HG02970 (cell line): Measurements from ENCODE around the gene DNTTIP2.
"Not testable (repeated sequence)": the region's sequence is repeated elsewhere in the genome, so short reads cannot be mapped to it uniquely, and the experiment has no call there.

Experiments used
- ATAC-seq: cut with Tn5 transposase; IDR thresholded peaks from one replicate; pipeline ENCODE4 v1.9.1; 2021; ENCODE audit warnings: mild to moderate bottlenecking, moderate library complexity, moderate number of reproducible peaks; ENCODE audit not compliant: unreplicated experiment, low FRiP score

DNTTIP2 gene

DNA sequence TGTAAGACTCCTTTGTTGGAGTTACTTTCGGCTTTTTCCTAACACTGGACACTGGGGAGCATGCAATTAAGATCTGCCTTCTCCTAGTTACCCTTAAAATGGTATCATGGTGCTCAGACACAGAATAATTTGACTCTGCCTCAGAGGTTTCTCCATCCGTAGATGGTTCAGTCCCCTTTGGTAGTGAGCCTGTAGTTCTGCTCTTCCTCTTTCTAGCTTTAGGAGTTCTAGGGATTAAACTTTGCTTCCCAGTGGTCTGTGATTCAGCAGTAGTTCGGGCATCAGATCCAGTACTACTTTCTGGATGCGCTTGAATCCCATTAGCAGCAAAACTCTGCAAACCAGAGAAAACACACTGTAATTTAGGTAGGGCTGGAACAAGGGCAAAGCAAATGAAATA lies 1.5 kb downstream of the DNTTIP2 start:
- no peak for ATAC-seq

GRCh38 chr1:93876244-93876643 lies 2.8 kb downstream of the DNTTIP2 start:
- no peak for ATAC-seq

DNA sequence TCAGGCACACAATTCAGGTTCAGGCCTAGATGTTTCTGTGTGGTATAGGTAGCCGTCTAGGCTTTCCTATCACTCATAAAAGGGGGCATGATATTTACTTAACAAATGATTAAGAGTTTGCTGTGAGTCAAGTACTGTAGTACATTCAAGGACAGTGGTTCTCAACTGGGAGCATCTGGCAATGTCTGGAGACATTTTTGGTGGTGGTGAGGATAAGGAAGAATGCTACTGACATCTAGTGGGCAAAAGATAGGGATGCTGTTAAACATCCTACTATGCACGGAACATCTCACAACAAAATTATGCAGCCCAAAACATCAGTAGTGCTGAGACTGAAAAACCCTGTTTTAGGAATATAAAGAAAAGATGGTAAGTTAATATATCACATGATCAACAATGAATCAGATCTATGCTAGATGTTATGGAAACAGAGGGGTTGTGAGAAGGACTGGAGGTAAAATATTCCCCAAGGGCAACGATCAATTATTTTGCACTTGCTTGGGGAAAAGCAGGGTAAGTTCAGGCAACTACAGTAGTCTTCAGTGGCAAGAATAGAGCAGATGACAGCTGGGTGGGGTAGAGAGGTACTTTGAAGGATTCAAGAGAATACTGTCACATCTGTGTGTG lies 4.9 kb downstream of the DNTTIP2 start:
- no peak for ATAC-seq

DNA sequence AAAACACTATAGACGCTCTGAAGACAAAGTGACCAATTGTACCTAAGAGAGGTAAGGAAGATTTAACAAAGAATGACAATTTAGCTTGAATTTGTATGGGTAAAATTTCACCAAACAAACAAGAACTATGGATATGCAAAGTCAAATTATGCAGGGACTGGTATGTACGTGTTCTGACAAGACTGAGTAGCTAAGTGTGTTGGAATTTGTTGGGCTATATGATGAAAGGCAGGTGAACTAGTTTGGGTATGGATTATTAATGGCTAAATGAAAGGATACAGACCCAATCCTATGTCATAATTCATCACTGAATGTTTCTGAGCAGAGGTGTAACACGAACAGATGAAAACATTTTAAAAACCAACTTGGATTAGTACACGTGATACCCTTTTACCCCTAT lies 7.6 kb downstream of the DNTTIP2 start:
- ATAC-seq: no peak

DNA sequence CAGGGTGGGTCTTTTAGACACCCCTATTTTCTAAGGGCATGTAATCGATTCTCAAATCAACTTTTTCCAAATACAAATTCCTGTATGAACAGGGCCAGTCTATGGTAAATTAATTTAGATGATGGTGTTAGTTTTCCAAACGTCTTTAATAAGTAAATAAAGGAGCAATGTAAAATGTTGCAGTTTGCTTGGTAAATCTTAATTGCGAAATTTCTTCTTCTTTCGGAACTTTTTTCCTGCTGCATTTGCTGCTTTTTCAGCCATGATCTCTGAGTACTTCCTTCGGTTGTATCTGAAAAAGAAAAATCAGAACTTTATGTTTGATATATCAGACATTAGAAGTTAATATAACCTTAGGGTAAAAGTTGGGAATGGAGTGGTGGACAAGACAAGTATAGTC lies 9.4 kb downstream of the DNTTIP2 start:
- no peak for ATAC-seq

DNA sequence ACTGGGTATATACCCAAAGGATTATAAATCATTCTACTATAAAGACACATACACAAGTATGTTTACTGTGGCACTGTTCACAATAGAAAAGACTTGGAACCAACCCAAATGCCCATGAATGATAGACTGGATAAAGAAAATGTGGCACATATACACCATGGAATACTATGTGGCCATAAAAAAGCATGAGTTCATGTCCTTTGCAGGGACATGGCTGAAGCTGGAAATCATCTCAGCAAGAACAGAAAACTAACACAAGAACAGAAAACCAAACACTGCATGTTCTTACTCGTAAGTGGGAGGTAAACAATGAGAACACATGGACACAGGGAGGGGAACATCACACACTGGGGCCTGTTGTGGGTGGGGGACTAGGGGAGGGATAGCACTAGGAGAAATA lies 10.5 kb downstream of the DNTTIP2 start:
- not testable (repeated sequence) for ATAC-seq

DNA sequence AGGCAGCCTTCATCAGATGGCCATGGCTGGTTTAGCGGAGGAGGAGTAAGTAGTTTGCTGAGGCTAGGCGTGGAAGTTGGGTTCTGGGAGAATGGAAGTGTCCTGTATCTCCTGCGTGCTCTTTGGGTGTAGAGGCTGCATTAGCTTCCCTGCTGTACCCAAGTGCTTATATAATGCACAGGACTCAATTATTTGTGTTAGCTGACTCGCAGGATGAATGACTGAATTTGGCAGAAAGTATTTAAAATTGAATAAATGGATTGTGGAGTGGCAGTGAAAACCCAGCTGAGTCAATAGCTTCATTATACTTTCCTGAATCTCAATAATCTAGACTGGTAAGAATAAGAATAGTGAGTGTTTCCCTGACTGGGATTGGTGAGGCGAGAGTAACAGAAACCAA lies 13.8 kb downstream of the DNTTIP2 start:
- no peak for ATAC-seq

GRCh38 chr1:93864175-93864574 lies 14.8 kb downstream of the DNTTIP2 start:
- ATAC-seq: no peak

- not testable (repeated sequence) for ATAC-seq
Observed at GRCh38 chr1:93857653-93858052, 21.4 kb downstream of the DNTTIP2 start.

- not testable (repeated sequence) for ATAC-seq
Observed at GRCh38 chr1:93855983-93856382, 23.0 kb downstream of the DNTTIP2 start.

DNA sequence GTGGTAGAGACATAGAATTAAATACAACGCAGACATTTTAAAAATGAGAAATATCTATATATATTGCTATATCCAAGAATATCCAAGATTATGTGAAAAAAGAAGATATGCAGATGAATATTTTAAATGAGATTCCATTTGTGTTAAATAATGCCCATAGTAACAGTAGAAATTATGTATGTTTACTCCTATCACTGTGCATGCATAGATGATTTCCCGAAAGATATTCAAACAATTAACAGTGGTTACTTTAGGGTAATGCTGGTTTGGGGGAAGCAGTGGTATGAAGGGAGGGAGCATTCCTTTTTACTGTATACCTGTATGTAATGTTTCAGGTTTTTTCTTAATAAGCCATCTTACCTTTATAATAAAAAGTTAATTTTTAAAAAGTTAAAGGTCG lies 25.1 kb downstream of the DNTTIP2 start:
- no peak for ATAC-seq

GRCh38 chr1:93851878-93852277 lies 27.1 kb downstream of the DNTTIP2 start:
- no peak for ATAC-seq

DNA sequence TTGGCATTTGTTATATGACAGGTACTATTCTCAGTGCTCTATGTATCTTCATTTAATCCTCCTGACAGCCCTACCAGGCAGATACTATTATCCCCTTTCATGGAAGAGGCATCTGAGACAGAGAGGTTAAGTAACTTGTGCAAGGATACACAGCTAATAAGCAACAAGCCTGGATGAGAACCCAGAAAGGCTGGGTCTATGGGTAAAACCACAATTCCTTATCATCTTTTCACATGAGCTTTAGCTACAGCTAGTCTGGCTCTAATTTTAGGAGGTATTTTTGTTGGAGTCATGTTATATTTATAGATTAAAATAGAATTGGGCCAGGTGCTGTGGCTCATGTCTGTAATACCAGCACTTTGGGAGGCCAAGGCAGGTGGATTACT lies 27.7 kb downstream of the DNTTIP2 start:
- no peak for ATAC-seq

DNA sequence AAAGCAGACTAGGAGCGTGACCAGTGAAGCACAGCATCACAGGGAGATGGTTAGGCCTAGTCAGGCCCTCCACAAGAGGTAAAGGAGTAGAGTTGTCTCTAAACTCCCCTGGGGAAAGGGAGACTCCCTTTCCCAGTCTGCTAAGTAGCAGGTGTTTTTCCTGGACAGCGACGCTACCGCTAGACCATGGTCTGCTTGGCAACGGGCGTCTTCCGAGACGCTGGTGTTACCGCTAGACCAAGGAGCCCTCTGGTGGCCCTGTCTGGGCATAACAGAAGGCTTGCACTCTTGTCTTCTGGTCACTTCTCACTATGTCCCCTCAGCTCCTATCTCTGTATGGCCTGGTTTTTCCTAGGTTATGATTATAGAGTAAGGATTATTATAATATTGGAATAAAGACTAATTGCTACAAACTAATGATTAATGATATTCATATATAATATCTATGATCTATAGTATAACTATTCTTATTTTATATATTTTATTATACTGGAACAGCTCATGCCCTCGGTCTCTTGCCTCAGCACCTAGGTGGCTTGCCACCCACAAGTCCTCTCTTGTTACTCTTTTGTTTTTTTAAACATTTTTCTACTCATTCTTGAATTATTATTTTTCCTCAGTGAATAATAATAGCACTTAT lies 28.2 kb downstream of the DNTTIP2 start:
- ATAC-seq: not testable (repeated sequence)

- ATAC-seq: no peak
Observed at GRCh38 chr1:93848350-93848883, 30.6 kb downstream of the DNTTIP2 start.

DNA sequence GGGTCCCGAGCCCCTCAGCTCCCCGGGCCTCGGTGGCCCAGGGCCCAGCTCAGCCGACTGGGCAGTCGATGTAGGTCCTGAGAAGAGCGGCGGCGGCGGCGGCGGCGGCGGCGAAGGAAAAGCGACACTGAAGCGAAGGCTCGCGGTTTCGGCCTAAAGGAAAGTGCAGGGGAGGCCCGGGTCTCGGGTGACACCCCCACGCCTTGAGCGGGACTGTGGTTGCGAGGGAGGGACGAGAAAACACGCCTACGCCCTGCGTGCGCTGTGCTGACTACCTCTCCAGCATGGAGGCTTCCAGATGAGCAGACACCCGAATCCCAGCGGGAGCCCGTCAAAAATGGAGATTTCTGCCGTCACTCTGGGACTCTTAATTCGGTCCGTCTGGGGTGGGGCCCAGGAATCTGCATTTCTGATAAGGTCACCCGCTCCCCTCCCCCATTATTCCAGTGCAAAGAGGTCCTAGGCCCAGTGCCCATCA lies 31.2 kb downstream of the DNTTIP2 start:
- ATAC-seq: peak; percentile 16

DNA sequence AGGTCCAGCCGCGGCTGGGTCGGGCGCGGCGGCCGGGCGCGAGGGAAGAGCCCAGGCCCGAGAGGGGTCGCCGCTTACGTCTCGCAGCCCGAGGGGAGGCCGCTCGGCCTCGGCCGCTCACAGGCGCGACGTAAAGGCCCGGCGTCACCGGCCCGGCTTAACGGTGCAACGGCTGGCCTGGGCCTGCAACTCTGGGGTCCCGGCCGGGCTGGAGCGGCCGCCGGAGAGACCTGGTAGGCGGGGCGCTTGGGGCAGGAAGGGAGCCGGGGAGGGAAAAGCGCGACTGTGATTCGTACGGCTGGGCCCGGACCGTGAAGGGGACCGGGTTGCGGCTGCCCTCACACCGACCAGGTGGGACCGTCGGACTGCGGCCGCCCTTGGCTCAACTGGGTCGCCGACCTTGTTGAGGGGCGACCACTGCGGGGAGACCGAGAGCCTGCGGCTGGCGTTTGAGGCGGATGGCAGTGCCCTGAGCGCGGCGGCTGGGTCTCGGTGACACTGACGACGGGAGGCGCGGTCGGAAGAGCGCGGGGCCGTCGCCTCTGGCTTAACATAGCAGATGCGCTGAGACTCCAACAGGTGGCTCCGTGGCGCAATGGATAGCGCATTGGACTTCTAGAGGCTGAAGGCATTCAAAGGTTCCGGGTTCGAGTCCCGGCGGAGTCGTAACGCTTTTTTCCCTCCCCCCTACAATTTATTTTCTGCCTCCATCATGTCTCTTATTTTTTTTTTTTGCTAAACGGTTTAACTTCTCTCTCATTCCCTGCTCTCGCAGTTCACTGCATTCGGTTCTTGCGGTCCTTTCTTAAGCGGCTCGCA lies 31.8 kb downstream of the DNTTIP2 start:
- ATAC-seq: peak; percentile 77

- ATAC-seq: peak; percentile 45
Observed at GRCh38 chr1:93846206-93846991, 32.6 kb downstream of the DNTTIP2 start.

GRCh38 chr1:93845538-93846205 lies 33.3 kb downstream of the DNTTIP2 start:
- ATAC-seq: no peak
